GM18508 (cell line): ENCODE results near the gene CATSPER3.

Experiments used
- ATAC-seq: cut with Tn5 transposase; IDR thresholded peaks from one replicate; pipeline ENCODE4 v1.9.1; 2021; ENCODE audit warnings: moderate number of reproducible peaks; ENCODE audit not compliant: insufficient read depth, unreplicated experiment

Gene CATSPER3

DNA sequence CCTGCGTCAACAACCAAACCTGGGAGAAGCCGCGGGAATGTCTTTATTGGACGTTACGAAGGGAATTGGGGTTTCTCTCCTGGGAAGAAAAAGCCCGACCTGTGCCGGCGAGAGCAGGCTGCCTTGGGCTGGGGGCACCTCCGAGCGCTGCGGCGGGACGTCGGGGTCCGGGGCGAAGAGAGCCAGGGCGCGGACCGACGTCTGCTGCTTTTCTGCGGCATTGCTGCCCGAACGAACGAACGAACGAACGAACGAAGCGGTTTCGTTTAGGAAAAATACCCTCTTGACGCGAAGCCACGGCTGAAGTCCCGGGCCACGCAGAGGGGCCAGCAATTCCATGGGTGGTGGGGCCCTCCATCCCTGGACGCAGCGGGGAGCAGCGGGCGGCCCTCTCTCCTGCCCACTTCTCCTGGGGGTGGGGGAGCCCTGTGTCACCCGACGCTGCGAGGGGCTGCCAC lies 71.1 kb downstream of the CATSPER3 start:
- no peak for ATAC-seq

- ATAC-seq = no peak
Measured at GRCh38 chr5:135039271-135040033, 71.7 kb downstream of the CATSPER3 start.

- ATAC-seq = no peak
Measured at GRCh38 chr5:135040034-135040332, 72.3 kb downstream of the CATSPER3 start.

GRCh38 chr5:135040333-135041144 lies 72.8 kb downstream of the CATSPER3 start:
- ATAC-seq = no peak

GRCh38 chr5:135041145-135041587 lies 73.5 kb downstream of the CATSPER3 start:
- no peak for ATAC-seq

GRCh38 chr5:135041726-135042125 lies 74.0 kb downstream of the CATSPER3 start:
- ATAC-seq = no peak

DNA sequence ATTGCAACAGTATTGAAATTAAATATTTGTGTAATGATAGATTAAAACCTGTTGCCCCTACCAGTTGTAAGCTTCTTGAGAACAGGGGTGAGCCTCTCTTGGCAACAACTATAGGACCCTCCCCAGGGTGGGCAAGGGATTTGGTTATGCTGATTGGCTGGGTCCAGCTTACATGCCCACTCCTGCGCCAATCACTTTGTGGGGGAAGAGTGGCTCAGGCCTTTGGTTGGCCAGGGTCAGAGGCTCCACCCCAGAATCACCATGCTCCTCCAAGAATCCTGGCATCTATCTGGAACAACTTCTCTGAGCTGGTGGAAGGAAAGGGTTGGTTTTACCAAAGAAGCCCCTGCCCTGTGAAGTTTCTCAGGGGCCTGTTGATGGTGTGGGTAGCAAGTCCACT lies 74.9 kb downstream of the CATSPER3 start:
- ATAC-seq = no peak

- no peak for ATAC-seq
Measured at GRCh38 chr5:135045488-135045887, 77.8 kb downstream of the CATSPER3 start.

- ATAC-seq = no peak
Measured at GRCh38 chr5:135046661-135047346, 79.1 kb downstream of the CATSPER3 start.

DNA sequence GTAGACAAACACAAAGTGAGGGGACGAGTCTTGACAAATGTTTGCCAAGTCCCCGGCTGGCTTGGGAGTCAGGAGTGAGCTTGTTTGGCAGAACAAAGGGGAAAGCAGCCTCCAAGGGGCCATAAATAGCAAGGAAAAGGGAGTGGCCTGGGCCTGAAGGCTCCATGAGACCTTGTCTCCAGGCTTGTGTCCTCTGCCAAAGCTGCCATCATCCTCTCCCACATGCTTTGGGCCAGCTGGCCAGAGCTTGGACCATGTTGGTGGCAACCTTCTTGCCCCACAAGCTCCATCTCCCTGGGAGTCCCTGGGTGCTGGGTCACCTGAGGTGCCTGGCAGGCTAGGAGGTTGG lies 79.6 kb downstream of the CATSPER3 start:
- no peak for ATAC-seq

GRCh38 chr5:135048286-135048685 lies 80.6 kb downstream of the CATSPER3 start:
- ATAC-seq = no peak

DNA sequence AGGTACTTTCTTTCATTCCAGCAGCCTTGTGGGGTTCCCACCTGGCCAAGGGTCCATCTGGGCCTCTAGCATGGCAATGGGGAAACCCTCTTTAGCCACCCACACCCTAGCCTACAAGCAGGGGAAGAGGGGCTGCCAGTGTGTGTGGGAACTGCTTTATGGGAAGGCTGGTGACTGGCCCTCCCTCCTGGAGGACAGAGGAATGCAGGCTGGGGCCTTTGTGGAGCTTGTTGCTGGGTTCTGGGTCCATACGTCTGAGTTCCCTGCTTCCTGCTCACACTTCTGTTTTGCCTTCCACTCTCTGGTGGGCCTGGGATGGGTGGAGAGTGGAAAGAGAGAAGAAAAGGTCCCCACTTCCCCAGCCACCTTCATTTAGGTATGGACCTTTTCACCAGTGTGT lies 81.2 kb downstream of the CATSPER3 start:
- ATAC-seq = no peak

GRCh38 chr5:135050244-135050767 lies 82.6 kb downstream of the CATSPER3 start:
- no peak for ATAC-seq

DNA sequence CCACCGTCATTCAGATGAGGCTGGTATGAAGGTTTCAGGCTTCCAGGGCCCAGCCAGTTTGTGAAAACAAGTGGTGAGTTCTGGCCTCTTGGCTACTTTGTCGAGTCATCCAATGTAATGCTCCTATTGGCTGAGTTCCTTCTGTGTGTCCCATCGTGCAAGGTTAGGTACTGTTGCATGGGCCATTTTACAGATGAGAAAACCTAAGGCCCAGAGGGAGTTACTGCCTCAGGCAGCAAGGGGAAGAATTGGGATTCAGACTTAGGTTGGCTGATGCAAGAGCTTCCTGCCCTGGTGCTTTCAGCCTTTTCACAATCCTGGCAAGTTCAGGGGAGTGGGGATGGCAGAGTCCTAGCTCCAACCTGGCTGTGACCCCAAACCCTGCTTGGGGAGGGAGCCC lies 83.7 kb downstream of the CATSPER3 start:
- no peak for ATAC-seq

- no peak for ATAC-seq
Measured at GRCh38 chr5:135051872-135052271, 84.2 kb downstream of the CATSPER3 start.

DNA sequence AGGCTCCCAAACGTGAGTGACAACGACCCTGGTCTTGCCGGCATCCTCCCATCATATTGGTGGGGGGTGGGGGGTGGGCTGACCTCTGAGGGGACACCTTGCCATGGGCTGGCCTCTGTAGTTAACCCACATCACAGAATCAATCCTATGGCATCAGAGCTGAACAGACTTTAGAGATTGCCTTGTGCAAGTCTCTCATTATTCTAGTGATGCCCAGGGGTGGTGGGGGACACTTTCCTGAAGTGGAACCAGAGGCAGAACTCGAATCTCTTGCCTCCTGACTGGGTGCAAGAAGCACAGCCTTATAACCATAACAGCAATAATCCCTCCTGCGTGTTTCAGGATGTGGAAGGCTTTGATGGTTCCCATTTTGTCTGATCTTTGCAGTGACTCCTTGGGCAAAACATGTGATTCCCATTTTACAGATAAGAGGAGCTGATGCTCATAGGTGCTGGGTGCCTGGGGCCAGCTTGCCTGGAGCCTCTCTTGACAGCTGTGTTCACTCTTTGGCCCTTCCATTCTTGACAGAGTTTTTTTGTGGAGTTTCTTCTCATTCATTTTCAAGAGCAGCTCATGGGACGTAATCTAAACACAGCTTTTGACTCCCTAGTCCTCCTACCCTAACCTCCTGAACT lies 84.9 kb downstream of the CATSPER3 start:
- no peak for ATAC-seq

DNA sequence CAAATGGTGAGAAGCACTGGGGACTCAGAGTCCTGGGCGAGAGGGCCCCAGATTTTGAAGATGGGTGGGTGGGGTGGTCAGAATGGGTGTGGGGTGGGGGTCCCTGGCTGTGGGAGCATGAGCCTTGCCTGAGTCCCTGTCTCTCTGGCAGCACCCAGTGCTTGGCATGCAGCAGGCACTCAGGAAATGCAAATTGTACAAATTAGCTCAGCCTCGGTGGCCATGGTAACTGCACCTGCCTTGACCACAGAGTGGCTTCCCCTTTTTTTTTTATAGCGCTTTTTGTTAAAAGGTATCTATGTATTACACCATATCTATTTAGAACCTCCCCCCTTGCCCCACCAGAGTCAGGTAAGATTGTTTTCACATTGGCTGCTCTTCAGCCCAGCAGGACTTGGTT lies 85.6 kb downstream of the CATSPER3 start:
- ATAC-seq = peak; percentile 90

GRCh38 chr5:135053989-135054388 lies 86.3 kb downstream of the CATSPER3 start:
- no peak for ATAC-seq

GRCh38 chr5:135054546-135054945 lies 86.8 kb downstream of the CATSPER3 start:
- ATAC-seq = no peak

DNA sequence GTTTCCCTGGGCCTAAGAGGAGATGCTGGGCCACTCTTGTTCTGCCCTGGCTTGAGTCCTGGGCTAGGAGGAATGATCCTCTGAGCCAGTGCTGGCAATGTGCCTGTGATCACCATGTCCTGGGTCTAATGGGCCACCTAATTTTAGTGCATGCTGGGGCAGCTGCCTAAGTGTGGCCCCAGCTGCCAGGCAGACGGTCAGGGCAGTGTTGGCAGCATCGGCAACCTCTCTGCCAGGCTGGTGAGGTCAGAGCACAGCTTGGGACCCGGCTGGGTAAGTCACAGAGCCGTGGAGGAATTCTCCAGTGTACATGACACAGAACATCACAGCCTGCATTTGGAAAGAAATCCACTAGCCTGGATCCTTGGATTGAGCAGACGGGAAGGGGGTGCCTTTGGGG lies 87.7 kb downstream of the CATSPER3 start:
- ATAC-seq = no peak
